ENCODE measurements around the gene ADCY2. TPM values are rescaled to one million over a fixed set of nuclear protein-coding genes. Genes with fewer than 3 reads are reported as not detected.

Gene ADCY2
- total RNA-seq, 1 experiment from 2014 or later = not detected

DNA sequence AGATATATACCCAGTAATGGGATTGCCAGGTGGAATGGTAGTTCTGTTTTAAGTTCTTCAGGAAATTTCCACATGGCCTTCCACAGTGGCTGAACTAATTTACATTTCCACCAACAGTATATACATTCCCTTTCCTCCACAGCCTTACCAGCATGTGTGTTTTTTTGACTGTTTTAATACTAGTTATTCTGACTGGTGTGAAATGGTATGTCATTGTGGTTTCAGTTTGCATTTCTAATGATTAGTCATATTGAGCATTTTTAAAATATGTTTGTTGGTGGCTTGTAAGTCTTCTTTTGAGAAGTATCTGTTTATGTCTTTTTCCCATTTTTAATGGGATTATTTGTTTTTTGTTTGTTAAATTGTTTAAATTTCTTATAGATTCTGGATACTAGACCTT is 246.1 kb downstream of the ADCY2 start:
- intact Hi-C loops (cut with micrococcal nuclease) = no loop called here
- Mint-ChIP-seq H3K27ac (ENCODE audit: low read depth, unreplicated experiment) (no peak overlapping the region), H3K4me3 (ENCODE audit: unreplicated experiment) (no peak overlapping the region), H3K36me3 (ENCODE audit: insufficient read depth, unreplicated experiment) (no peaks in the 10 kb centered on the region), H3K4me1 (ENCODE audit: insufficient read depth, unreplicated experiment) (no peaks in the 10 kb centered on the region), H3K27me3 (ENCODE audit: insufficient read depth, unreplicated experiment) (peaks cover 16% of the 10 kb centered on the region), H3K9me3 (ENCODE audit: unreplicated experiment) (peaks cover 21% of the 10 kb centered on the region)
- DNase-seq (ENCODE audit: unreplicated experiment) = no peak
- BruUV-seq (replicated peaks) = no TSS peak
- POLR2A ChIA-PET = interaction anchor here (0.5 kb wide), 1 partner anchor 110 kb away, joined by 3 read pairs; no protein-coding TSS in a partner anchor
- TF ChIP-seq, protein P1, sequence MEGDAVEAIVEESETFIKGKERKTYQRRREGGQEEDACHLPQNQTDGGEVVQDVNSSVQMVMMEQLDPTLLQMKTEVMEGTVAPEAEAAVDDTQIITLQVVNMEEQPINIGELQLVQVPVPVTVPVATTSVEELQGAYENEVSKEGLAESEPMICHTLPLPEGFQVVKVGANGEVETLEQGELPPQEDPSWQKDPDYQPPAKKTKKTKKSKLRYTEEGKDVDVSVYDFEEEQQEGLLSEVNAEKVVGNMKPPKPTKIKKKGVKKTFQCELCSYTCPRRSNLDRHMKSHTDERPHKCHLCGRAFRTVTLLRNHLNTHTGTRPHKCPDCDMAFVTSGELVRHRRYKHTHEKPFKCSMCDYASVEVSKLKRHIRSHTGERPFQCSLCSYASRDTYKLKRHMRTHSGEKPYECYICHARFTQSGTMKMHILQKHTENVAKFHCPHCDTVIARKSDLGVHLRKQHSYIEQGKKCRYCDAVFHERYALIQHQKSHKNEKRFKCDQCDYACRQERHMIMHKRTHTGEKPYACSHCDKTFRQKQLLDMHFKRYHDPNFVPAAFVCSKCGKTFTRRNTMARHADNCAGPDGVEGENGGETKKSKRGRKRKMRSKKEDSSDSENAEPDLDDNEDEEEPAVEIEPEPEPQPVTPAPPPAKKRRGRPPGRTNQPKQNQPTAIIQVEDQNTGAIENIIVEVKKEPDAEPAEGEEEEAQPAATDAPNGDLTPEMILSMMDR (IDR thresholded peaks at IDR 0.05; ENCODE audit: unreplicated experiment) = no peak
- CTCF ChIA-PET = no interaction called here

DNA sequence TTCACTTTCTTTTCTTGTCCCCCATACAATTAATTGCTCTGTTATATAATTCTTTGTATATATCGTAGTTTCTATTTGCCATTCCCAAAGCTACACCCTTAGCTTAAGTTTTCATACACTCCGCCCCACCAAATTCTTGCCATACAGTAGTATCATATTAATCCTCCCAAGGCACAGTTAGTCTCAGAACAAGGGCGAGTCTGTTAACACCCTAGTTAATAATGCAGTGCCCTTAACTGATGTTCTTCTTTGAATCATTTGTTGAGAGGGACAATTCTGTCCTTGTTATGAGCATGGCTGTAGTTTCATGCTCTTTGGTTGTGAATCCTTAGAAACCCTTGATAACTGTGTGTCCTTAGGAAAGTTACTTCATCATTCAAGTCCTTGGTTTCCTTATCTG is 248.8 kb downstream of the ADCY2 start:
- peaks cover 27% of the 10 kb centered on the region for H3K27me3 Mint-ChIP-seq (ENCODE audit: insufficient read depth, unreplicated experiment)
- ChIA-PET POLR2A (no interaction called here), CTCF (interaction anchor here (0.5 kb wide), 1 partner anchor 1914 kb away, joined by 3 read pairs; no protein-coding TSS in a partner anchor)
- H3K4me3 Mint-ChIP-seq (ENCODE audit: unreplicated experiment) = no peak overlapping the region
- H3K4me1 Mint-ChIP-seq (ENCODE audit: insufficient read depth, unreplicated experiment) = no peaks in the 10 kb centered on the region
- TF ChIP-seq, protein P1 (IDR thresholded peaks at IDR 0.05; ENCODE audit: unreplicated experiment) = no peak
- H3K27ac Mint-ChIP-seq (ENCODE audit: low read depth, unreplicated experiment) = no peak overlapping the region
- BruUV-seq (replicated peaks) = no TSS peak
- intact Hi-C loops (cut with micrococcal nuclease) = no loop called here
- H3K9me3 Mint-ChIP-seq (ENCODE audit: unreplicated experiment) = peaks cover 15% of the 10 kb centered on the region
- no peak for DNase-seq (ENCODE audit: unreplicated experiment)
- no peaks in the 10 kb centered on the region for H3K36me3 Mint-ChIP-seq (ENCODE audit: insufficient read depth, unreplicated experiment)

DNA sequence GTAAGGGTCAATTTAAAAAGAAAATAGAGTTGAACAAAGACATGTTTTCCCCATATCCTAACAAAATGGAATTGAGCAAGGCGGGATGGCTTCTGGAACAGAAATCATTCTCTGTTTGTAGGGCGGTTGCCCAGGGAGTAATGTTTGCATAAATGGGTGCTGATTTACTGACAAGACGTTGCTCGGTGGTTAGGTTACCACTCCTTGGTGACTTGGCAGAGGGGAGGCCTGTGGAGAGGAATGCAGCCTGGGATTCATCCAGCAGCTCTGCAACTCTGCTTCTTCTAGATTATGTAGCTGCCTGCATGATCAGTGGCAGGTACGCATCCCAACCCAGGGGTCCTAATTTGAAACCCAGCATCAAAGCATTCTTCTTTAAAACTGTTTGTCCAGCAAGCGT is 254.8 kb downstream of the ADCY2 start:
- no peak for DNase-seq (ENCODE audit: unreplicated experiment)
- intact Hi-C loops (cut with micrococcal nuclease) = no loop called here
- TF ChIP-seq, protein P1 (IDR thresholded peaks at IDR 0.05; ENCODE audit: unreplicated experiment) = no peak
- BruUV-seq (replicated peaks) = no TSS peak
- Mint-ChIP-seq H3K4me3 (ENCODE audit: unreplicated experiment) (no peak overlapping the region), H3K4me1 (ENCODE audit: insufficient read depth, unreplicated experiment) (no peaks in the 10 kb centered on the region), H3K9me3 (ENCODE audit: unreplicated experiment) (no peaks in the 10 kb centered on the region), H3K27me3 (ENCODE audit: insufficient read depth, unreplicated experiment) (peaks cover 35% of the 10 kb centered on the region), H3K36me3 (ENCODE audit: insufficient read depth, unreplicated experiment) (no peaks in the 10 kb centered on the region), H3K27ac (ENCODE audit: low read depth, unreplicated experiment) (no peak overlapping the region)
- CTCF ChIA-PET = no interaction called here
- POLR2A ChIA-PET = no interaction called here

DNA sequence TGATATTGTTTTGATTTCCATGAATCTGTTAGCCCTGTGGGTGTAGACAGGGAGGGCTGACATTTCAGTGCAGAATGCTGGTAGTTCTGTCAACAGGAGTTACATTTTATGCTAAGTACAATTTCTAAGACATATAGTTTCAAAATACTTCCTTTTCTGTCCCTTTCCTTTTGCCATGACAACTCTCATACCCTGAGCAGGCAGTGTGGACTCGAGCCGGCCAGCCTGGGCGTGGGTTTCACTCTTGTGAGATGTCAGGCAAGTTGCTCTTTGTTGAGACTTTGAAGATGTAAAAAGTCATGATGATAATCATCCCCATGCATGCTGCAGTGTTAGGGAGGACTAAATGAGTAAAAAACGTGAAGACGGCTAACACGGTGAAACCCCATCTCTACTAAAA is 257.1 kb downstream of the ADCY2 start:
- H3K9me3 Mint-ChIP-seq (ENCODE audit: unreplicated experiment) = no peaks in the 10 kb centered on the region
- no TSS peak for BruUV-seq (replicated peaks)
- ChIA-PET CTCF (no interaction called here), POLR2A (interaction anchor here (0.7 kb wide), 1 partner anchor 896 kb away, joined by 3 read pairs; no protein-coding TSS in a partner anchor)
- no peak overlapping the region for H3K4me3 Mint-ChIP-seq (ENCODE audit: unreplicated experiment)
- H3K27me3 Mint-ChIP-seq (ENCODE audit: insufficient read depth, unreplicated experiment) = peaks cover 35% of the 10 kb centered on the region
- no peak overlapping the region for H3K27ac Mint-ChIP-seq (ENCODE audit: low read depth, unreplicated experiment)
- intact Hi-C loops (cut with micrococcal nuclease) = no loop called here
- no peak for DNase-seq (ENCODE audit: unreplicated experiment)
- H3K4me1 Mint-ChIP-seq (ENCODE audit: insufficient read depth, unreplicated experiment) = no peaks in the 10 kb centered on the region
- no peaks in the 10 kb centered on the region for H3K36me3 Mint-ChIP-seq (ENCODE audit: insufficient read depth, unreplicated experiment)
- TF ChIP-seq, protein P1 (IDR thresholded peaks at IDR 0.05; ENCODE audit: unreplicated experiment) = no peak

Data from MCF 10A (cell line).